ENCODE measurements around the gene DCST1. TPM values are rescaled to one million over a fixed set of nuclear protein-coding genes. Genes with fewer than 3 reads are reported as not detected.

DCST1 gene
- total and polyA plus RNA-seq, 2 donors (not counting 1 experiment from before 2014, with no cell fraction given): not detected

- no peak overlapping the region for H3K4me3 ChIP-seq (replicated peaks in 1 of 4; ENCODE audit: control extremely low read depth in 1 of 4, insufficient read depth in 1 of 4, low read depth in 3 of 4, low read length in 4 of 4)
- H3K27me3 ChIP-seq (ENCODE audit: control insufficient read depth, insufficient read depth, low read length): no peaks in the 10 kb centered on the region
- H3K9ac ChIP-seq (ENCODE audit: insufficient read depth, low read length): no peak overlapping the region
- H4K20me1 ChIP-seq (ENCODE audit: control insufficient read depth, extremely low read depth, insufficient read depth, low read length): no peaks in the 10 kb centered on the region
- H3K4me2 ChIP-seq (ENCODE audit: extremely low read depth, insufficient read depth, low read length): no peak overlapping the region
- H3K36me3 ChIP-seq (ENCODE audit: control insufficient read depth, insufficient read depth, low read length): no peaks in the 10 kb centered on the region
- DNase-seq (ENCODE audit: low read depth in 2 of 2): no peak
- H2AFZ ChIP-seq (ENCODE audit: low read length): no peak overlapping the region
- H3K9me3 ChIP-seq (ENCODE audit: control insufficient read depth, insufficient read depth, low read depth, low read length): no peaks in the 10 kb centered on the region
- H3K27ac ChIP-seq (ENCODE audit: insufficient read depth, low read length): no peak overlapping the region
- no peak for TF ChIP-seq CTCF (conservative IDR thresholded peaks at IDR 0.05 in 1 of 2, IDR thresholded peaks at IDR 0.05 in 1 of 2; ENCODE audit: low read depth in 1 of 2, low read length in 2 of 2)
- TF ChIP-seq EZH2 (IDR thresholded peaks at IDR 0.05; ENCODE audit: low read length, missing control alignments): no peak
- H3K79me2 ChIP-seq (ENCODE audit: control insufficient read depth, insufficient read depth, low read length): no peaks in the 10 kb centered on the region
- peaks cover 13% of the 10 kb centered on the region for H3K4me1 ChIP-seq (ENCODE audit: control insufficient read depth, extremely low read depth, insufficient read depth, low read length)
Observed at GRCh38 chr1:155066777-155067176, 33.2 kb downstream of the DCST1 start.

GRCh38 chr1:155068599-155068998 lies 35.0 kb downstream of the DCST1 start:
- no peak overlapping the region for H2AFZ ChIP-seq (ENCODE audit: low read length)
- no peak for DNase-seq (ENCODE audit: low read depth in 2 of 2)
- H3K4me3 ChIP-seq (replicated peaks in 1 of 4; ENCODE audit: control extremely low read depth in 1 of 4, insufficient read depth in 1 of 4, low read depth in 3 of 4, low read length in 4 of 4): no peak overlapping the region
- TF ChIP-seq EZH2 (IDR thresholded peaks at IDR 0.05; ENCODE audit: low read length, missing control alignments): no peak
- no peak for TF ChIP-seq CTCF (conservative IDR thresholded peaks at IDR 0.05 in 1 of 2, IDR thresholded peaks at IDR 0.05 in 1 of 2; ENCODE audit: low read depth in 1 of 2, low read length in 2 of 2)
- no peak overlapping the region for H3K4me2 ChIP-seq (ENCODE audit: extremely low read depth, insufficient read depth, low read length)
- peaks cover 5% of the 10 kb centered on the region for H3K4me1 ChIP-seq (ENCODE audit: control insufficient read depth, extremely low read depth, insufficient read depth, low read length)
- H3K79me2 ChIP-seq (ENCODE audit: control insufficient read depth, insufficient read depth, low read length): no peaks in the 10 kb centered on the region
- no peaks in the 10 kb centered on the region for H3K9me3 ChIP-seq (ENCODE audit: control insufficient read depth, insufficient read depth, low read depth, low read length)
- H3K36me3 ChIP-seq (ENCODE audit: control insufficient read depth, insufficient read depth, low read length): no peaks in the 10 kb centered on the region
- peaks cover 11% of the 10 kb centered on the region for H3K27me3 ChIP-seq (ENCODE audit: control insufficient read depth, insufficient read depth, low read length)
- H3K9ac ChIP-seq (ENCODE audit: insufficient read depth, low read length): no peak overlapping the region
- H4K20me1 ChIP-seq (ENCODE audit: control insufficient read depth, extremely low read depth, insufficient read depth, low read length): no peaks in the 10 kb centered on the region
- no peak overlapping the region for H3K27ac ChIP-seq (ENCODE audit: insufficient read depth, low read length)

GRCh38 chr1:155069551-155070157 lies 36.0 kb downstream of the DCST1 start:
- Histone ChIP-seq H3K4me3 (replicated peaks in 1 of 4; ENCODE audit: control extremely low read depth in 1 of 4, insufficient read depth in 1 of 4, low read depth in 3 of 4, low read length in 4 of 4) (no peak overlapping the region), H3K79me2 (ENCODE audit: control insufficient read depth, insufficient read depth, low read length) (no peaks in the 10 kb centered on the region), H3K27ac (ENCODE audit: insufficient read depth, low read length) (no peak overlapping the region), H3K9me3 (ENCODE audit: control insufficient read depth, insufficient read depth, low read depth, low read length) (no peaks in the 10 kb centered on the region), H4K20me1 (ENCODE audit: control insufficient read depth, extremely low read depth, insufficient read depth, low read length) (no peaks in the 10 kb centered on the region), H2AFZ (ENCODE audit: low read length) (no peak overlapping the region), H3K4me1 (ENCODE audit: control insufficient read depth, extremely low read depth, insufficient read depth, low read length) (peaks cover 5% of the 10 kb centered on the region), H3K27me3 (ENCODE audit: control insufficient read depth, insufficient read depth, low read length) (peaks cover 11% of the 10 kb centered on the region), H3K36me3 (ENCODE audit: control insufficient read depth, insufficient read depth, low read length) (no peaks in the 10 kb centered on the region), H3K9ac (ENCODE audit: insufficient read depth, low read length) (no peak overlapping the region), H3K4me2 (ENCODE audit: extremely low read depth, insufficient read depth, low read length) (no peak overlapping the region)
- DNase-seq (ENCODE audit: low read depth in 2 of 2): no peak
- TF ChIP-seq CTCF (conservative IDR thresholded peaks at IDR 0.05 in 1 of 2, IDR thresholded peaks at IDR 0.05 in 1 of 2; ENCODE audit: low read depth in 1 of 2, low read length in 2 of 2): no peak
- TF ChIP-seq EZH2 (IDR thresholded peaks at IDR 0.05; ENCODE audit: low read length, missing control alignments): no peak
